IMR-90 (cell line): ENCODE measurements around the gene ST8SIA4. TPM values are rescaled to one million over a fixed set of nuclear protein-coding genes. Genes with fewer than 3 reads are reported as not detected.

ENCODE experiments used
- ATAC-seq: fragments of 200-7000 bp; cut with Tn5 transposase; 2 replicates; pipeline ENCODE4 v1.9.1; 2020; ENCODE audit warnings: low read depth, mild to moderate bottlenecking, moderate library complexity
- BruUV-seq: library from RNA; stranded (reverse); fragments of 400-500 nt; replicated peaks from 2 replicates; lab custom pipeline; 2021; lab: Mats Ljungman, UMichigan
- CTCF ChIA-PET: fragments of 300-600 bp; formaldehyde crosslinking; extraction: SDS; loops from one replicate; lab custom pipeline; 2021; ENCODE audit warnings: antibody characterized with exemption; lab: Yijun Ruan, JAX
- POLR2A ChIA-PET: fragments of 300-600 bp; sonication (Branson Sonifier 250); formaldehyde crosslinking; loops from one replicate; lab custom pipeline; 2022; ENCODE audit warnings: antibody characterized with exemption; ENCODE audit not compliant: unreplicated experiment; lab: Charles Lee
- DNase-seq: peaks from one replicate; pipeline ENCODE4 v3.0.0; 2013
- H2AFZ ChIP-seq: replicated peaks from 2 replicates; pipeline ENCODE3; 2013; ENCODE audit warnings: low read length, mild to moderate bottlenecking; ENCODE audit not compliant: poor library complexity
- H2AK5ac ChIP-seq: 2 replicates; pipeline ENCODE4 v1.6.1; 2013; ENCODE audit warnings: low read depth, low read length, inconsistent platforms
- H2AK9ac ChIP-seq: replicated peaks from 2 replicates; pipeline ENCODE3; 2013; ENCODE audit warnings: mild to moderate bottlenecking, low read depth, low read length, moderate library complexity; ENCODE audit not compliant: poor library complexity
- H2BK120ac ChIP-seq: 2 replicates; pipeline ENCODE4 v1.6.1; 2013; ENCODE audit warnings: low read depth, low read length, inconsistent platforms
- H2BK15ac ChIP-seq: 3 replicates; pipeline ENCODE4 v1.6.1; 2013; ENCODE audit warnings: low read depth, low read length, inconsistent platforms
- H2BK20ac ChIP-seq: 2 replicates; pipeline ENCODE4 v1.6.1; 2013; ENCODE audit warnings: low read depth, mild to moderate bottlenecking, inconsistent platforms, low read length, moderate library complexity
- H2BK5ac ChIP-seq: 2 replicates; pipeline ENCODE4 v1.6.1; 2013; ENCODE audit warnings: mild to moderate bottlenecking, low read depth, low read length, inconsistent platforms; ENCODE audit not compliant: poor library complexity, severe bottlenecking
- H3K14ac ChIP-seq: replicated peaks from 2 replicates; pipeline ENCODE4 v1.6.1; 2013; ENCODE audit warnings: low read depth, low read length, inconsistent platforms
- H3K18ac ChIP-seq: 2 replicates; pipeline ENCODE4 v1.6.1; 2013; ENCODE audit warnings: low read depth, low read length, control low read depth
- H3K23ac ChIP-seq: 2 replicates; pipeline ENCODE4 v1.6.1; 2013; ENCODE audit warnings: low read depth, low read length, inconsistent platforms
- H3K27ac ChIP-seq: 2 replicates; pipeline ENCODE4 v1.5.1; 2013; ENCODE audit warnings: mild to moderate bottlenecking, control low read depth, low read length; ENCODE audit not compliant: insufficient read depth
- H3K27me3 ChIP-seq: 2 replicates; pipeline ENCODE4 v1.6.1; 2013; ENCODE audit warnings: low read length; ENCODE audit not compliant: control insufficient read depth, insufficient read depth
- H3K36me3 ChIP-seq: 2 replicates; pipeline ENCODE4 v1.6.1; 2013; ENCODE audit warnings: low read length, mixed read lengths; ENCODE audit not compliant: control insufficient read depth, insufficient read depth
- H3K4ac ChIP-seq: 2 replicates; pipeline ENCODE4 v1.6.1; 2013; ENCODE audit warnings: low read depth, low read length, inconsistent platforms
- H3K4me1 ChIP-seq: 2 replicates; pipeline ENCODE4 v1.6.1; 2013; ENCODE audit warnings: low read length, mixed read lengths; ENCODE audit not compliant: control insufficient read depth, insufficient read depth
- H3K4me2 ChIP-seq: 2 replicates; pipeline ENCODE4 v1.6.1; 2013; ENCODE audit warnings: low read depth, mild to moderate bottlenecking, control low read depth, low read length, moderate library complexity
- H3K4me3 ChIP-seq: 2 replicates; pipeline ENCODE4 v1.5.1; 2013; ENCODE audit warnings: low read depth, mild to moderate bottlenecking, control low read depth, low read length, moderate library complexity; ENCODE audit not compliant: insufficient read depth
- H3K56ac ChIP-seq: 2 replicates; pipeline ENCODE4 v1.6.1; 2013; ENCODE audit warnings: low read length, inconsistent platforms; ENCODE audit not compliant: insufficient read depth; ENCODE audit errors: extremely low read depth
- H3K79me1 ChIP-seq, 2 experiments: 2 replicates each; pipeline ENCODE4 v1.6.1; 2013; ENCODE audit warnings: low read length in 2 of 2, inconsistent platforms in 1 of 2, low read depth in 1 of 2
- H3K9ac ChIP-seq: 2 replicates; pipeline ENCODE4 v1.6.1; 2013; ENCODE audit warnings: low read depth, low read length, control low read depth
- H3K9me1 ChIP-seq: 2 replicates; pipeline ENCODE4 v1.6.1; 2013; ENCODE audit warnings: low read length, inconsistent platforms; ENCODE audit not compliant: insufficient read depth
- H3K9me3 ChIP-seq: 2 replicates; pipeline ENCODE4 v1.6.1; 2013; ENCODE audit warnings: low read length; ENCODE audit not compliant: control insufficient read depth, insufficient read depth
- H4K20me1 ChIP-seq: 2 replicates; pipeline ENCODE4 v1.6.1; 2013; ENCODE audit warnings: low read length, inconsistent platforms; ENCODE audit not compliant: insufficient read depth
- H4K5ac ChIP-seq: 2 replicates; pipeline ENCODE4 v1.6.1; 2013; ENCODE audit warnings: mild to moderate bottlenecking, low read depth, low read length, control low read depth
- H4K8ac ChIP-seq, 2 experiments: 2 replicates each; pipeline ENCODE4 v1.6.1; 2013; ENCODE audit warnings: low read depth in 2 of 2, low read length in 2 of 2, control low read depth in 1 of 2, inconsistent platforms in 1 of 2
- H4K91ac ChIP-seq: 2 replicates; pipeline ENCODE4 v1.6.1; 2013; ENCODE audit warnings: low read depth, low read length, inconsistent platforms; ENCODE audit not compliant: insufficient read depth
- BHLHE40 ChIP-seq: fragments of 150-350 bp; IDR thresholded peaks from 2 replicates; pipeline ENCODE4 v1.6.1; 2016; ENCODE audit warnings: mild to moderate bottlenecking, low read depth, low read length
- CEBPB ChIP-seq: IDR thresholded peaks from 2 replicates; pipeline ENCODE4 v1.6.1; 2012; ENCODE audit warnings: low read depth, low read length, improper control_type of control experiment
- CHD1 ChIP-seq: IDR thresholded peaks from 2 replicates; pipeline ENCODE4 v1.6.1; 2012; ENCODE audit warnings: low read depth, low read length, improper control_type of control experiment
- FOS ChIP-seq: fragments of 150-350 bp; IDR thresholded peaks from 2 replicates; pipeline ENCODE4 v1.6.1; 2016; ENCODE audit warnings: low read depth, low read length
- MAFK ChIP-seq: IDR thresholded peaks from 2 replicates; pipeline ENCODE4 v1.6.1; 2012; ENCODE audit warnings: low read depth, low read length, improper control_type of control experiment
- MAZ ChIP-seq: IDR thresholded peaks from 2 replicates; pipeline ENCODE4 v1.6.1; 2012; ENCODE audit warnings: low read depth, mild to moderate bottlenecking, low read length, improper control_type of control experiment, moderate library complexity, borderline replicate concordance
- MXI1 ChIP-seq: IDR thresholded peaks from 2 replicates; pipeline ENCODE4 v1.6.1; 2012; ENCODE audit warnings: low read depth, mild to moderate bottlenecking, low read length, moderate library complexity, borderline replicate concordance
- POLR2A ChIP-seq: IDR thresholded peaks from 2 replicates; pipeline ENCODE4 v1.6.1; 2012; ENCODE audit warnings: mild to moderate bottlenecking, low read depth, low read length
- RAD21 ChIP-seq: IDR thresholded peaks from 2 replicates; pipeline ENCODE4 v1.6.1; 2012; ENCODE audit warnings: low read length, improper control_type of control experiment
- RCOR1 ChIP-seq: IDR thresholded peaks from 2 replicates; pipeline ENCODE4 v1.6.1; 2012; ENCODE audit warnings: mild to moderate bottlenecking, low read length, improper control_type of control experiment; ENCODE audit not compliant: insufficient replicate concordance
- RFX5 ChIP-seq: IDR thresholded peaks from 2 replicates; pipeline ENCODE4 v1.8.0; 2012; ENCODE audit warnings: low read depth, mild to moderate bottlenecking, low read length, moderate library complexity
- SMC3 ChIP-seq: fragments of 150-350 bp; IDR thresholded peaks from 2 replicates; pipeline ENCODE4 v1.6.1; 2016; ENCODE audit warnings: low read depth, mild to moderate bottlenecking, antibody characterized with exemption, low read length, moderate library complexity
- USF2 ChIP-seq: fragments of 150-350 bp; IDR thresholded peaks from 2 replicates; pipeline ENCODE4 v1.6.1; 2017; ENCODE audit warnings: mild to moderate bottlenecking, antibody characterized with exemption, low read length, low read depth
- whole genome bisulfite sequencing, 2 experiments: methylation state at CpG; one replicate each; pipeline versions ENCODE4 v1.1.5 to v1.1.7; 2013; ENCODE audit warnings: missing lambda C conversion rate in 2 of 2; ENCODE audit not compliant: insufficient read length in 1 of 2; ENCODE audit errors: extremely low coverage in 2 of 2; 5-methylcytosine and 5-hydroxymethylcytosine counted together
- dilution Hi-C: fragments of 300-500 bp; cut with HindIII; formaldehyde crosslinking; loops from one replicate; pipeline ENCODE4 v1.14.3; 2018; ENCODE audit warnings: low sequenced_read_pairs; ENCODE audit not compliant: unreplicated experiment
- in situ Hi-C: fragments of 300-500 bp; cut with MboI; formaldehyde crosslinking; loops from 3 replicates; pipeline ENCODE4 v1.14.3; 2019; ENCODE audit warnings: low sequenced_read_pairs, inconsistent platforms, mixed read lengths
- intact Hi-C: fragments of 100-400 bp; cut with micrococcal nuclease; formaldehyde crosslinking; loops from 2 replicates; pipeline ENCODE4 v1.10.0; 2022
- polyA plus RNA-seq, 3 experiments: library from polyadenylated mRNA; depleted of rRNA; stranded (reverse); fragments of >200 nt; gene quantifications; 2 replicates each; pipeline ENCODE4 v1.2.3, GENCODE V29; 2012; ENCODE audit warnings: low replicate concordance in 1 of 3
- total RNA-seq: library from RNA; depleted of rRNA; stranded (reverse); fragments of >200 nt; gene quantifications from 2 replicates; pipeline ENCODE4 v1.2.3, GENCODE V29; 2012
- TF ChIP-seq, protein P1 (sequence below): conservative IDR thresholded peaks from 2 replicates; pipeline ENCODE4 v1.5.1; 2012; ENCODE audit warnings: mild to moderate bottlenecking, low read depth, low read length, improper control_type of control experiment
- TF ChIP-seq, protein P2 (sequence below): fragments of 150-350 bp; IDR thresholded peaks from 2 replicates; pipeline ENCODE4 v1.6.1; 2016; ENCODE audit warnings: low read depth, mild to moderate bottlenecking, low read length, moderate library complexity, borderline replicate concordance

ST8SIA4 gene
- total and polyA plus RNA-seq, 2 of the 4 experiments (the other 2 are of a cell fraction), result 0.02 to 0.18 TPM

GRCh38 chr5:100790951-100791350 lies 112.1 kb downstream of the ST8SIA4 start:
- in situ Hi-C loops (no loop called here), intact Hi-C loops (no loop called here), dilution Hi-C loops (no loop called here)
- no peak for DNase-seq
- no peak overlapping the region for H3K56ac ChIP-seq
- H3K23ac ChIP-seq, result no peak overlapping the region
- no peak overlapping the region for H2BK20ac ChIP-seq
- ChIA-PET POLR2A (no interaction called here), CTCF (no interaction called here)
- no TSS peak for BruUV-seq
- no peaks in the 10 kb centered on the region for H3K79me1 ChIP-seq
- H3K4me1 ChIP-seq, result no peaks in the 10 kb centered on the region
- no peak overlapping the region for H2AFZ ChIP-seq
- H3K27me3 ChIP-seq, result no peaks in the 10 kb centered on the region
- TF ChIP-seq CEBPB (no peak), RFX5 (no peak), RCOR1 (no peak), SMC3 (no peak), BHLHE40 (no peak), MXI1 (no peak), MAZ (no peak), MAFK (no peak), USF2 (no peak), POLR2A (no peak), FOS (no peak), CHD1 (no peak), RAD21 (no peak)
- TF ChIP-seq, protein P1, sequence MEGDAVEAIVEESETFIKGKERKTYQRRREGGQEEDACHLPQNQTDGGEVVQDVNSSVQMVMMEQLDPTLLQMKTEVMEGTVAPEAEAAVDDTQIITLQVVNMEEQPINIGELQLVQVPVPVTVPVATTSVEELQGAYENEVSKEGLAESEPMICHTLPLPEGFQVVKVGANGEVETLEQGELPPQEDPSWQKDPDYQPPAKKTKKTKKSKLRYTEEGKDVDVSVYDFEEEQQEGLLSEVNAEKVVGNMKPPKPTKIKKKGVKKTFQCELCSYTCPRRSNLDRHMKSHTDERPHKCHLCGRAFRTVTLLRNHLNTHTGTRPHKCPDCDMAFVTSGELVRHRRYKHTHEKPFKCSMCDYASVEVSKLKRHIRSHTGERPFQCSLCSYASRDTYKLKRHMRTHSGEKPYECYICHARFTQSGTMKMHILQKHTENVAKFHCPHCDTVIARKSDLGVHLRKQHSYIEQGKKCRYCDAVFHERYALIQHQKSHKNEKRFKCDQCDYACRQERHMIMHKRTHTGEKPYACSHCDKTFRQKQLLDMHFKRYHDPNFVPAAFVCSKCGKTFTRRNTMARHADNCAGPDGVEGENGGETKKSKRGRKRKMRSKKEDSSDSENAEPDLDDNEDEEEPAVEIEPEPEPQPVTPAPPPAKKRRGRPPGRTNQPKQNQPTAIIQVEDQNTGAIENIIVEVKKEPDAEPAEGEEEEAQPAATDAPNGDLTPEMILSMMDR, result no peak
- TF ChIP-seq, protein P2, sequence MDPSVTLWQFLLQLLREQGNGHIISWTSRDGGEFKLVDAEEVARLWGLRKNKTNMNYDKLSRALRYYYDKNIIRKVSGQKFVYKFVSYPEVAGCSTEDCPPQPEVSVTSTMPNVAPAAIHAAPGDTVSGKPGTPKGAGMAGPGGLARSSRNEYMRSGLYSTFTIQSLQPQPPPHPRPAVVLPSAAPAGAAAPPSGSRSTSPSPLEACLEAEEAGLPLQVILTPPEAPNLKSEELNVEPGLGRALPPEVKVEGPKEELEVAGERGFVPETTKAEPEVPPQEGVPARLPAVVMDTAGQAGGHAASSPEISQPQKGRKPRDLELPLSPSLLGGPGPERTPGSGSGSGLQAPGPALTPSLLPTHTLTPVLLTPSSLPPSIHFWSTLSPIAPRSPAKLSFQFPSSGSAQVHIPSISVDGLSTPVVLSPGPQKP, result no peak
- H3K4me2 ChIP-seq, result no peak overlapping the region
- no peak overlapping the region for H2BK120ac ChIP-seq
- no peak overlapping the region for H3K27ac ChIP-seq
- H2BK15ac ChIP-seq, result no peak overlapping the region
- no peak overlapping the region for H3K4ac ChIP-seq
- H3K4me3 ChIP-seq, result no peak overlapping the region
- no peaks in the 10 kb centered on the region for H3K9me1 ChIP-seq
- no peaks in the 10 kb centered on the region for H4K20me1 ChIP-seq
- H4K5ac ChIP-seq, result no peak overlapping the region
- ATAC-seq, result no peak
- H3K36me3 ChIP-seq, result no peaks in the 10 kb centered on the region
- no CpG with 5 or more reads among the region's 2 CpGs for WGBS, 2 experiments
- no peak overlapping the region for H2AK9ac ChIP-seq
- H3K9me3 ChIP-seq, result peaks cover 6% of the 10 kb centered on the region; the same call in 1 of the 2 replicates
- no peak overlapping the region for H4K8ac ChIP-seq
- no peak overlapping the region for H3K18ac ChIP-seq
- H4K91ac ChIP-seq, result no peak overlapping the region
- no peak overlapping the region for H3K14ac ChIP-seq
- H2BK5ac ChIP-seq, result no peak overlapping the region
- no peak overlapping the region for H2AK5ac ChIP-seq
- no peak overlapping the region for H3K9ac ChIP-seq
